ENCODE results near the gene WDR46. TPM values are rescaled to one million over a fixed set of nuclear protein-coding genes. Genes with fewer than 3 reads are reported as not detected.

Gene WDR46
- total RNA-seq, 1 donor from 2014 or later: 54.5 TPM

GRCh38 chr6:33252759-33253158 is 36.3 kb downstream of the WDR46 start:
- Mint-ChIP-seq H3K36me3 (ENCODE audit: low read depth) (peaks cover 10% of the 10 kb centered on the region), H3K27ac (ENCODE audit: unreplicated experiment) (no peak overlapping the region), H3K4me1 (peaks cover 34% of the 10 kb centered on the region), H3K27me3 (ENCODE audit: low read depth) (no peaks in the 10 kb centered on the region), H3K4me3 (no peak overlapping the region), H3K9me3 (no peaks in the 10 kb centered on the region)
- no peak for TF ChIP-seq CTCF (conservative IDR thresholded peaks at IDR 0.05)
- no peak for DNase-seq (ENCODE audit: low read depth, low spot score)

GRCh38 chr6:33251395-33252012 is 37.5 kb downstream of the WDR46 start:
- Mint-ChIP-seq H3K27me3 (ENCODE audit: low read depth) (peaks cover 3% of the 10 kb centered on the region), H3K9me3 (no peaks in the 10 kb centered on the region), H3K36me3 (ENCODE audit: low read depth) (peaks cover 10% of the 10 kb centered on the region), H3K4me1 (peaks cover 34% of the 10 kb centered on the region), H3K27ac (ENCODE audit: unreplicated experiment) (no peak overlapping the region), H3K4me3 (peak overlapping the region; percentile 65)
- no peak for TF ChIP-seq CTCF (conservative IDR thresholded peaks at IDR 0.05)
- DNase-seq (ENCODE audit: low read depth, low spot score): no peak

GRCh38 chr6:33250731-33251130 is 38.3 kb downstream of the WDR46 start:
- H3K4me3 Mint-ChIP-seq: peak overlapping the region; percentile 87
- H3K27me3 Mint-ChIP-seq (ENCODE audit: low read depth): peaks cover 4% of the 10 kb centered on the region
- no peaks in the 10 kb centered on the region for H3K9me3 Mint-ChIP-seq
- no peak for DNase-seq (ENCODE audit: low read depth, low spot score)
- H3K4me1 Mint-ChIP-seq: peaks cover 34% of the 10 kb centered on the region
- TF ChIP-seq CTCF (conservative IDR thresholded peaks at IDR 0.05): no peak
- H3K36me3 Mint-ChIP-seq (ENCODE audit: low read depth): peaks cover 8% of the 10 kb centered on the region
- H3K27ac Mint-ChIP-seq (ENCODE audit: unreplicated experiment): no peak overlapping the region

- no peak for DNase-seq (ENCODE audit: low read depth, low spot score)
- Mint-ChIP-seq H3K36me3 (ENCODE audit: low read depth) (peaks cover 7% of the 10 kb centered on the region), H3K27me3 (ENCODE audit: low read depth) (peaks cover 4% of the 10 kb centered on the region), H3K4me1 (peaks cover 34% of the 10 kb centered on the region), H3K27ac (ENCODE audit: unreplicated experiment) (peak overlapping the region; percentile 86), H3K4me3 (peak overlapping the region; percentile 87), H3K9me3 (no peaks in the 10 kb centered on the region)
- TF ChIP-seq CTCF (conservative IDR thresholded peaks at IDR 0.05): no peak
These were observed 39.1 kb downstream of the WDR46 start for GRCh38 chr6:33249732-33250630.

GRCh38 chr6:33248932-33249731 is 39.9 kb downstream of the WDR46 start:
- H3K36me3 Mint-ChIP-seq (ENCODE audit: low read depth): peaks cover 7% of the 10 kb centered on the region
- H3K27ac Mint-ChIP-seq (ENCODE audit: unreplicated experiment): peak overlapping the region; percentile 86
- H3K9me3 Mint-ChIP-seq: no peaks in the 10 kb centered on the region
- H3K27me3 Mint-ChIP-seq (ENCODE audit: low read depth): peaks cover 4% of the 10 kb centered on the region
- peak; percentile 12 for TF ChIP-seq CTCF (conservative IDR thresholded peaks at IDR 0.05)
- DNase-seq (ENCODE audit: low read depth, low spot score): peak; percentile 82
- H3K4me3 Mint-ChIP-seq: peak overlapping the region; percentile 87
- peaks cover 34% of the 10 kb centered on the region for H3K4me1 Mint-ChIP-seq
